EH (cell line): ENCODE results near the gene FFAR2.

Source experiments
- DNase-seq: peaks from one replicate; pipeline ENCODE4 v3.0.0-alpha.2; 2015; ENCODE audit warnings: low read depth

Gene FFAR2

GRCh38 chr19:35487656-35488182 lies 39.7 kb downstream of the FFAR2 start:
- no peak for DNase-seq

GRCh38 chr19:35488677-35489076 lies 40.6 kb downstream of the FFAR2 start:
- no peak for DNase-seq

GRCh38 chr19:35490364-35490763 lies 42.3 kb downstream of the FFAR2 start, which contains the start of gene KRTDAP:
KRTDAP (minus strand) TSS chr19:35490464; CDS start chr19:35490442, 22 bp downstream.
- no peak for DNase-seq

GRCh38 chr19:35491836-35492360 lies 43.8 kb downstream of the FFAR2 start:
- no peak for DNase-seq

GRCh38 chr19:35493971-35494370 lies 45.9 kb downstream of the FFAR2 start:
- DNase-seq = no peak

- DNase-seq = peak; percentile 68
These were observed 47.3 kb downstream of the FFAR2 start for GRCh38 chr19:35495107-35496064.

- DNase-seq = no peak
These were observed 49.3 kb downstream of the FFAR2 start for GRCh38 chr19:35497406-35497805.

- DNase-seq = no peak
These were observed 50.2 kb downstream of the FFAR2 start for GRCh38 chr19:35498220-35498619.

GRCh38 chr19:35498984-35499527 lies 51.0 kb downstream of the FFAR2 start:
- DNase-seq = no peak

- DNase-seq = no peak
These were observed 52.6 kb downstream of the FFAR2 start for GRCh38 chr19:35500611-35501010.
